IMR-90 (cell line): ENCODE measurements around the gene HS2ST1. TPM values are rescaled to one million over a fixed set of nuclear protein-coding genes. Genes with fewer than 3 reads are reported as not detected.

ENCODE experiments used
- ATAC-seq: fragments of 200-7000 bp; cut with Tn5 transposase; 2 replicates; pipeline ENCODE4 v1.9.1; 2020; ENCODE audit warnings: low read depth, mild to moderate bottlenecking, moderate library complexity
- BruUV-seq: library from RNA; stranded (reverse); fragments of 400-500 nt; replicated peaks from 2 replicates; lab custom pipeline; 2021; lab: Mats Ljungman, UMichigan
- CTCF ChIA-PET: fragments of 300-600 bp; formaldehyde crosslinking; extraction: SDS; loops from one replicate; lab custom pipeline; 2021; ENCODE audit warnings: antibody characterized with exemption; lab: Yijun Ruan, JAX
- POLR2A ChIA-PET: fragments of 300-600 bp; sonication (Branson Sonifier 250); formaldehyde crosslinking; loops from one replicate; lab custom pipeline; 2022; ENCODE audit warnings: antibody characterized with exemption; ENCODE audit not compliant: unreplicated experiment; lab: Charles Lee
- DNase-seq: peaks from one replicate; pipeline ENCODE4 v3.0.0; 2013
- H2AFZ ChIP-seq: replicated peaks from 2 replicates; pipeline ENCODE3; 2013; ENCODE audit warnings: low read length, mild to moderate bottlenecking; ENCODE audit not compliant: poor library complexity
- H2AK5ac ChIP-seq: 2 replicates; pipeline ENCODE4 v1.6.1; 2013; ENCODE audit warnings: low read depth, low read length, inconsistent platforms
- H2AK9ac ChIP-seq: replicated peaks from 2 replicates; pipeline ENCODE3; 2013; ENCODE audit warnings: mild to moderate bottlenecking, low read depth, low read length, moderate library complexity; ENCODE audit not compliant: poor library complexity
- H2BK120ac ChIP-seq: 2 replicates; pipeline ENCODE4 v1.6.1; 2013; ENCODE audit warnings: low read depth, low read length, inconsistent platforms
- H2BK15ac ChIP-seq: 3 replicates; pipeline ENCODE4 v1.6.1; 2013; ENCODE audit warnings: low read depth, low read length, inconsistent platforms
- H2BK20ac ChIP-seq: 2 replicates; pipeline ENCODE4 v1.6.1; 2013; ENCODE audit warnings: low read depth, mild to moderate bottlenecking, inconsistent platforms, low read length, moderate library complexity
- H2BK5ac ChIP-seq: 2 replicates; pipeline ENCODE4 v1.6.1; 2013; ENCODE audit warnings: mild to moderate bottlenecking, low read depth, low read length, inconsistent platforms; ENCODE audit not compliant: poor library complexity, severe bottlenecking
- H3K14ac ChIP-seq: replicated peaks from 2 replicates; pipeline ENCODE4 v1.6.1; 2013; ENCODE audit warnings: low read depth, low read length, inconsistent platforms
- H3K18ac ChIP-seq: 2 replicates; pipeline ENCODE4 v1.6.1; 2013; ENCODE audit warnings: low read depth, low read length, control low read depth
- H3K23ac ChIP-seq: 2 replicates; pipeline ENCODE4 v1.6.1; 2013; ENCODE audit warnings: low read depth, low read length, inconsistent platforms
- H3K27ac ChIP-seq: 2 replicates; pipeline ENCODE4 v1.5.1; 2013; ENCODE audit warnings: mild to moderate bottlenecking, control low read depth, low read length; ENCODE audit not compliant: insufficient read depth
- H3K27me3 ChIP-seq: 2 replicates; pipeline ENCODE4 v1.6.1; 2013; ENCODE audit warnings: low read length; ENCODE audit not compliant: control insufficient read depth, insufficient read depth
- H3K36me3 ChIP-seq: 2 replicates; pipeline ENCODE4 v1.6.1; 2013; ENCODE audit warnings: low read length, mixed read lengths; ENCODE audit not compliant: control insufficient read depth, insufficient read depth
- H3K4ac ChIP-seq: 2 replicates; pipeline ENCODE4 v1.6.1; 2013; ENCODE audit warnings: low read depth, low read length, inconsistent platforms
- H3K4me1 ChIP-seq: 2 replicates; pipeline ENCODE4 v1.6.1; 2013; ENCODE audit warnings: low read length, mixed read lengths; ENCODE audit not compliant: control insufficient read depth, insufficient read depth
- H3K4me2 ChIP-seq: 2 replicates; pipeline ENCODE4 v1.6.1; 2013; ENCODE audit warnings: low read depth, mild to moderate bottlenecking, control low read depth, low read length, moderate library complexity
- H3K4me3 ChIP-seq: 2 replicates; pipeline ENCODE4 v1.5.1; 2013; ENCODE audit warnings: low read depth, mild to moderate bottlenecking, control low read depth, low read length, moderate library complexity; ENCODE audit not compliant: insufficient read depth
- H3K56ac ChIP-seq: 2 replicates; pipeline ENCODE4 v1.6.1; 2013; ENCODE audit warnings: low read length, inconsistent platforms; ENCODE audit not compliant: insufficient read depth; ENCODE audit errors: extremely low read depth
- H3K79me1 ChIP-seq, 2 experiments: 2 replicates each; pipeline ENCODE4 v1.6.1; 2013; ENCODE audit warnings: low read length in 2 of 2, inconsistent platforms in 1 of 2, low read depth in 1 of 2
- H3K9ac ChIP-seq: 2 replicates; pipeline ENCODE4 v1.6.1; 2013; ENCODE audit warnings: low read depth, low read length, control low read depth
- H3K9me1 ChIP-seq: 2 replicates; pipeline ENCODE4 v1.6.1; 2013; ENCODE audit warnings: low read length, inconsistent platforms; ENCODE audit not compliant: insufficient read depth
- H3K9me3 ChIP-seq: 2 replicates; pipeline ENCODE4 v1.6.1; 2013; ENCODE audit warnings: low read length; ENCODE audit not compliant: control insufficient read depth, insufficient read depth
- H4K20me1 ChIP-seq: 2 replicates; pipeline ENCODE4 v1.6.1; 2013; ENCODE audit warnings: low read length, inconsistent platforms; ENCODE audit not compliant: insufficient read depth
- H4K5ac ChIP-seq: 2 replicates; pipeline ENCODE4 v1.6.1; 2013; ENCODE audit warnings: mild to moderate bottlenecking, low read depth, low read length, control low read depth
- H4K8ac ChIP-seq, 2 experiments: 2 replicates each; pipeline ENCODE4 v1.6.1; 2013; ENCODE audit warnings: low read depth in 2 of 2, low read length in 2 of 2, control low read depth in 1 of 2, inconsistent platforms in 1 of 2
- H4K91ac ChIP-seq: 2 replicates; pipeline ENCODE4 v1.6.1; 2013; ENCODE audit warnings: low read depth, low read length, inconsistent platforms; ENCODE audit not compliant: insufficient read depth
- BHLHE40 ChIP-seq: fragments of 150-350 bp; IDR thresholded peaks from 2 replicates; pipeline ENCODE4 v1.6.1; 2016; ENCODE audit warnings: mild to moderate bottlenecking, low read depth, low read length
- CEBPB ChIP-seq: IDR thresholded peaks from 2 replicates; pipeline ENCODE4 v1.6.1; 2012; ENCODE audit warnings: low read depth, low read length, improper control_type of control experiment
- CHD1 ChIP-seq: IDR thresholded peaks from 2 replicates; pipeline ENCODE4 v1.6.1; 2012; ENCODE audit warnings: low read depth, low read length, improper control_type of control experiment
- ELK1 ChIP-seq: fragments of 150-350 bp; IDR thresholded peaks from 2 replicates; pipeline ENCODE4 v1.6.1; 2016; ENCODE audit warnings: low read depth, mild to moderate bottlenecking, low read length, moderate library complexity, borderline replicate concordance
- FOS ChIP-seq: fragments of 150-350 bp; IDR thresholded peaks from 2 replicates; pipeline ENCODE4 v1.6.1; 2016; ENCODE audit warnings: low read depth, low read length
- MAFK ChIP-seq: IDR thresholded peaks from 2 replicates; pipeline ENCODE4 v1.6.1; 2012; ENCODE audit warnings: low read depth, low read length, improper control_type of control experiment
- MAZ ChIP-seq: IDR thresholded peaks from 2 replicates; pipeline ENCODE4 v1.6.1; 2012; ENCODE audit warnings: low read depth, mild to moderate bottlenecking, low read length, improper control_type of control experiment, moderate library complexity, borderline replicate concordance
- MXI1 ChIP-seq: IDR thresholded peaks from 2 replicates; pipeline ENCODE4 v1.6.1; 2012; ENCODE audit warnings: low read depth, mild to moderate bottlenecking, low read length, moderate library complexity, borderline replicate concordance
- NFE2L2 ChIP-seq: fragments of 150-350 bp; IDR thresholded peaks from 2 replicates; pipeline ENCODE4 v1.6.1; 2016; ENCODE audit warnings: low read depth, mild to moderate bottlenecking, low read length
- POLR2A ChIP-seq: IDR thresholded peaks from 2 replicates; pipeline ENCODE4 v1.6.1; 2012; ENCODE audit warnings: mild to moderate bottlenecking, low read depth, low read length
- RAD21 ChIP-seq: IDR thresholded peaks from 2 replicates; pipeline ENCODE4 v1.6.1; 2012; ENCODE audit warnings: low read length, improper control_type of control experiment
- RCOR1 ChIP-seq: IDR thresholded peaks from 2 replicates; pipeline ENCODE4 v1.6.1; 2012; ENCODE audit warnings: mild to moderate bottlenecking, low read length, improper control_type of control experiment; ENCODE audit not compliant: insufficient replicate concordance
- RFX5 ChIP-seq: IDR thresholded peaks from 2 replicates; pipeline ENCODE4 v1.8.0; 2012; ENCODE audit warnings: low read depth, mild to moderate bottlenecking, low read length, moderate library complexity
- SMC3 ChIP-seq: fragments of 150-350 bp; IDR thresholded peaks from 2 replicates; pipeline ENCODE4 v1.6.1; 2016; ENCODE audit warnings: low read depth, mild to moderate bottlenecking, antibody characterized with exemption, low read length, moderate library complexity
- USF2 ChIP-seq: fragments of 150-350 bp; IDR thresholded peaks from 2 replicates; pipeline ENCODE4 v1.6.1; 2017; ENCODE audit warnings: mild to moderate bottlenecking, antibody characterized with exemption, low read length, low read depth
- WGBS, 2 experiments: methylation state at CpG; one replicate each; pipeline versions ENCODE4 v1.1.5 to v1.1.7; 2013; ENCODE audit warnings: missing lambda C conversion rate in 2 of 2; ENCODE audit not compliant: insufficient read length in 1 of 2; ENCODE audit errors: extremely low coverage in 2 of 2; 5-methylcytosine and 5-hydroxymethylcytosine counted together
- dilution Hi-C: fragments of 300-500 bp; cut with HindIII; formaldehyde crosslinking; loops from one replicate; pipeline ENCODE4 v1.14.3; 2018; ENCODE audit warnings: low sequenced_read_pairs; ENCODE audit not compliant: unreplicated experiment
- in situ Hi-C: fragments of 300-500 bp; cut with MboI; formaldehyde crosslinking; loops from 3 replicates; pipeline ENCODE4 v1.14.3; 2019; ENCODE audit warnings: low sequenced_read_pairs, inconsistent platforms, mixed read lengths
- intact Hi-C: fragments of 100-400 bp; cut with micrococcal nuclease; formaldehyde crosslinking; loops from 2 replicates; pipeline ENCODE4 v1.10.0; 2022
- polyA plus RNA-seq, 3 experiments: library from polyadenylated mRNA; depleted of rRNA; stranded (reverse); fragments of >200 nt; gene quantifications; 2 replicates each; pipeline ENCODE4 v1.2.3, GENCODE V29; 2012; ENCODE audit warnings: low replicate concordance in 1 of 3
- total RNA-seq: library from RNA; depleted of rRNA; stranded (reverse); fragments of >200 nt; gene quantifications from 2 replicates; pipeline ENCODE4 v1.2.3, GENCODE V29; 2012
- TF ChIP-seq, protein P1 (sequence below): conservative IDR thresholded peaks from 2 replicates; pipeline ENCODE4 v1.5.1; 2012; ENCODE audit warnings: mild to moderate bottlenecking, low read depth, low read length, improper control_type of control experiment

Gene HS2ST1
- total and polyA plus RNA-seq, 2 of the 4 experiments (the other 2 are of a cell fraction): 7.8 to 13.1 TPM

- no peak overlapping the region for H4K91ac ChIP-seq
- H3K36me3 ChIP-seq: no peaks in the 10 kb centered on the region
- no peak overlapping the region for H2BK120ac ChIP-seq
- no peaks in the 10 kb centered on the region for H3K27me3 ChIP-seq
- H3K79me1 ChIP-seq: peaks cover 0 to 4% of the 10 kb centered on the region in 2 experiments; a peak in 1 of 4 replicates
- TF ChIP-seq RAD21 (no peak), USF2 (no peak), BHLHE40 (no peak), RCOR1 (no peak), CHD1 (no peak), MXI1 (no peak), FOS (no peak), SMC3 (no peak), RFX5 (no peak), MAFK (no peak), POLR2A (no peak), ELK1 (no peak), MAZ (no peak), NFE2L2 (no peak), CEBPB (no peak)
- TF ChIP-seq, protein P1, sequence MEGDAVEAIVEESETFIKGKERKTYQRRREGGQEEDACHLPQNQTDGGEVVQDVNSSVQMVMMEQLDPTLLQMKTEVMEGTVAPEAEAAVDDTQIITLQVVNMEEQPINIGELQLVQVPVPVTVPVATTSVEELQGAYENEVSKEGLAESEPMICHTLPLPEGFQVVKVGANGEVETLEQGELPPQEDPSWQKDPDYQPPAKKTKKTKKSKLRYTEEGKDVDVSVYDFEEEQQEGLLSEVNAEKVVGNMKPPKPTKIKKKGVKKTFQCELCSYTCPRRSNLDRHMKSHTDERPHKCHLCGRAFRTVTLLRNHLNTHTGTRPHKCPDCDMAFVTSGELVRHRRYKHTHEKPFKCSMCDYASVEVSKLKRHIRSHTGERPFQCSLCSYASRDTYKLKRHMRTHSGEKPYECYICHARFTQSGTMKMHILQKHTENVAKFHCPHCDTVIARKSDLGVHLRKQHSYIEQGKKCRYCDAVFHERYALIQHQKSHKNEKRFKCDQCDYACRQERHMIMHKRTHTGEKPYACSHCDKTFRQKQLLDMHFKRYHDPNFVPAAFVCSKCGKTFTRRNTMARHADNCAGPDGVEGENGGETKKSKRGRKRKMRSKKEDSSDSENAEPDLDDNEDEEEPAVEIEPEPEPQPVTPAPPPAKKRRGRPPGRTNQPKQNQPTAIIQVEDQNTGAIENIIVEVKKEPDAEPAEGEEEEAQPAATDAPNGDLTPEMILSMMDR: no peak
- no peak overlapping the region for H3K56ac ChIP-seq
- no peaks in the 10 kb centered on the region for H3K9me3 ChIP-seq
- no TSS peak for BruUV-seq
- H3K9me1 ChIP-seq: 0 out of 2 replicates have a peak, but pooled peaks cover 2% of the 10 kb centered on the region
- no peak overlapping the region for H3K14ac ChIP-seq
- DNase-seq (no peak), ATAC-seq (no peak)
- no peak overlapping the region for H4K8ac ChIP-seq
- H3K4ac ChIP-seq: no peak overlapping the region
- H2AFZ ChIP-seq: no peak overlapping the region
- in situ Hi-C loops: no loop called here
- H3K4me1 ChIP-seq: no peaks in the 10 kb centered on the region
- H2AK9ac ChIP-seq: no peak overlapping the region
- CTCF ChIA-PET: no interaction called here
- POLR2A ChIA-PET: no interaction called here
- no peak overlapping the region for H2BK20ac ChIP-seq
- H2BK5ac ChIP-seq: no peak overlapping the region
- no peak overlapping the region for H2BK15ac ChIP-seq
- no peak overlapping the region for H3K4me3 ChIP-seq
- H3K27ac ChIP-seq: no peak overlapping the region
- H3K4me2 ChIP-seq: no peak overlapping the region
- H3K23ac ChIP-seq: no peak overlapping the region
- no CpG with 5 or more reads among the region's 1 CpG for WGBS, 2 experiments
- intact Hi-C loops: no loop called here
- H4K5ac ChIP-seq: no peak overlapping the region
- dilution Hi-C loops: no loop called here
- no peak overlapping the region for H3K18ac ChIP-seq
- H2AK5ac ChIP-seq: no peak overlapping the region
- no peaks in the 10 kb centered on the region for H4K20me1 ChIP-seq
- H3K9ac ChIP-seq: no peak overlapping the region
These were observed 138.5 kb downstream of the HS2ST1 start for GRCh38 chr1:87052961-87053360.
